ENCODE measurements around the gene LCN15.
"Not testable (repeated sequence)": the region's sequence is repeated elsewhere in the genome, so short reads cannot be mapped to it uniquely, and the experiment has no call there.

The LCN15 gene

DNA sequence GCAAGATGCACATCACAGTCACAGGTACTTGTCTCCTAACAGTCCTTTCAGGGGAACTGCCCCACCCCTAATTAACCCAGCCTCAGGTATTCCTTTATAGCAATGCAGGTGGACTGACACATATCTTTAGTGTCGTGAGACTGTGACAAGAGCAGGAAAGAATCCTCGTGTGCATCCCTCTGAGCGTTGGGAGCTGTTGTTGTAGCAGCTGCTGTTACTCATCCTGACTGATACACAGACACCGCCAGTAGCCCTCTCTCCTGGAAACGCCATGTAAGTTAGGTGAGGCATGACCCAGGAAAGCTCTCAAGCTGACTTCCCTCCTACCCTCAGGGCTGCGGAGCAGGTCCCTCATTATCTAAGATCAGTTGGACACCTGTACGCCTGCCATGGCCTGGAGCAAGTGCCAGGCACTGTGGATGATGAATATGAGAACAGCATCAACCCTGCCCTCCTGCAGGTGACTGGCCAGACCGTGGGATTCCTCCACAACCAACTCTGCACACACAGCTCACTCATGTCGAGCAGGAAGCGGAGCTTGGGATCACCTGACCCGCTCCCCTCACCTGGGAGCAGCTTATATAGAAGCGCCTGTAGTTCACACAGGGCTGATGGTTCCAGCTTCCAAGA lies 10.2 kb upstream of the LCN15 start:
- no peak for DNase-seq (ENCODE audit: low spot score)

DNA sequence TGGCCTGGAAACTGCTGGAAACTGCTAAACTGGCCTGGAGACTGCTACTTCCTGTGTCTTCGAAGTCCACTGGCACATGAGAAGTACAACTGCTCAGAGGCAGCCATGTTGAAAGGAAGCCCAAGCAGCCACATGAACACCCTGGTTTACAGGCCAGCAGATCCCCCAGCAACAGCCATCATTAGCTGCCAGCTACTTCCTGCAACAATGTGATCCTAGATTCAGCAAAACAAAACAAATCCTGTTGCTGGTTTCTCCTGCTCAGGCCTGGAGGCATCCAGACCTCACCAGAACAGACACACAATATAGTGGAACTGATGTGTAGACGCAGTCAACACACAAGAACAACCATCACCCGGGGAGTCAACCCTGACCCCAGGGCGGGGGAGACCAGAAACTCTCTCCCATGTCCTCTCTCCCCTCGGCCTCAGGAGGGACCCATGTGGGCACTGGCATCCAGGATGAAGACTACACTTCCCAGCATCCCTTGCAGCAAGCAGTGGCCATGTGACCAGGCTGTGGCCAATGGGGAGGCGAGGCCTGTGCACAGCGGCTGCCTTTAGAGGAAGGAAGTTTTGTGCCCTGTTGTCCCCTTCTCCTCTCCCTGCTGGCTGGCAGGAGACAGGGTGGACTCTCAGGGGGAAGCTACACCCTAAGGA lies 9.2 kb upstream of the LCN15 start:
- DNase-seq (ENCODE audit: low spot score): peak; percentile 68

DNA sequence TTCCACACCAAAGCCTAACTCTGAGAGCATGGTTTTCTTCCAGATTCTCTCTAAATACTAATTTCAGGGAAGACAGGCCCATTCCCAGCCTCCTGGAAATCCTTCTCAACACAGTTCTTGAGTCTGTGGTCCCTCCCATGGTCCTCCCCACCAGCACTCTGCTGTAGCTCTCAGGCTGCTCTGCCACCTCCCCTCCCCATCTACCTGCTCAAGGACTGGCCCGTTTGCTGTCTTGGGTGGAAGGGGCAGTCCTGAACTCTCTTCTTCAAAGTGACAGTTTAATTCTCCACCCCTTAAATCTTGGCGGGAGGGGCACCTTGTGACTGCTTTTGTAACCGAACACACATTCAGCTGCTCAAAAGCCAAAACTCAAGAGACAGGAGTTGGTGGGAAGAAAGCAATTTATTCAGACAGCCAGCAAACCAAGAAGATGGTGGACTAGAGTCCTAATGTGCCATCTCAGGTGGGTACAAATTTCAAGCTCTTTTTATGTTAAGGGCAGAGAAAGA lies 7.6 kb upstream of the LCN15 start:
- no peak for DNase-seq (ENCODE audit: low spot score)

DNA sequence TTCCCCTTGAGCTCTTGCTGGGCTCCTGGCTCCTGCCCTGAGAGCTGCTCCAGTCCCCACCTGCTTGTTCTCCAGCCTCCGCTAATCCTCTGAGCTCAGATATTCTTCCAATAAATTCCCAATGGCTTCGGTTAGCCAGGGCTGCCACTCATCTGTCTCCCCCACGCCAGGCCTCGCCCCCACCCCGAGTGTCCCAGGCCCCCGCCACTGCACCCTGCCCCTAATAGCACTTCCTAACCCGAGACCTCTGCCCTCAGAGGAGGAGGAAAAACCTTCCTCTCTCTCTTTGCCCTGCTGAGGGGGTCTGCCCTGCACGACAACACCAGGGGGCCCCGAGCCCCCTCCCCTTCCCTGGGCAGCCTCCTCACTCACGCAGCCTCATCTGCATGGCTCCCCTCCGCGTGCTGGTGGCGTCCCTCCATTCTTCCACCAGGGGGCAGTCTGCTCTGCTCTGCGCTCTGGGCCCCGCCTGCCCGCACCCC lies 5.4 kb upstream of the LCN15 start:
- no peak for DNase-seq (ENCODE audit: low spot score)

DNA sequence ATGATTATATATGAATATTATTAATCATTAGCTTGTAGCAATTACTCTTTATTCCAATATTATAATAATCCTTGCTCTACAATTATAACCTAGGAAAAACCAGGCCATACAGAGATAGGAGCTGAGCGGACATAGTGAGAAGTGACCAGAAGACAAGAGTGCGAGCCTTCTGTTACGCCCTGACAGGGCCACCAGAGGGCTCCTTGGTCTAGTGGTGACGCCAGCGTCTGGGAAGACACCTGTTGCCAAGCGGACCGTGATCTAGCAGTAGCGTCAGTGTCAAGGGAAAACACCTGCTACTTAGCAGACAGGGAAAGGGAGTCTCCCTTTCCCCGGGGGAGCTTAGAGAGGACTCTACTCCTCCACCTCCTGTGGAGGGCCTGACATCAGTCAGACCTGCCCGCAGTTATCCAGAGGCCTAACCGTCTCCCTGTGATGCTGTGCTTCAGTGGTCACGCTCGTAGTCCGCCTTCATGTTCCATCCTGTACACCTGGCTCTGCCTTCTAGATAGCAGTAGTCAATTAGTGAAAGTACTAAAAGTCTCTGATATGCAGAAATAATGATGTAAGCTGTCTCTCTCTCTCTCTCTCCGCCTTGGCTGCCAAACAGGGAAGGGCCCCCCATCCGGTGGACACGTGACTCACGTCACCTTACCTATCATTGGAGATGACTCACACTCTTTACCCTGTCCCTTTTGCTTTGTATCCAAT lies 2.2 kb upstream of the LCN15 start:
- DNase-seq (ENCODE audit: low spot score): peak; percentile 81

DNA sequence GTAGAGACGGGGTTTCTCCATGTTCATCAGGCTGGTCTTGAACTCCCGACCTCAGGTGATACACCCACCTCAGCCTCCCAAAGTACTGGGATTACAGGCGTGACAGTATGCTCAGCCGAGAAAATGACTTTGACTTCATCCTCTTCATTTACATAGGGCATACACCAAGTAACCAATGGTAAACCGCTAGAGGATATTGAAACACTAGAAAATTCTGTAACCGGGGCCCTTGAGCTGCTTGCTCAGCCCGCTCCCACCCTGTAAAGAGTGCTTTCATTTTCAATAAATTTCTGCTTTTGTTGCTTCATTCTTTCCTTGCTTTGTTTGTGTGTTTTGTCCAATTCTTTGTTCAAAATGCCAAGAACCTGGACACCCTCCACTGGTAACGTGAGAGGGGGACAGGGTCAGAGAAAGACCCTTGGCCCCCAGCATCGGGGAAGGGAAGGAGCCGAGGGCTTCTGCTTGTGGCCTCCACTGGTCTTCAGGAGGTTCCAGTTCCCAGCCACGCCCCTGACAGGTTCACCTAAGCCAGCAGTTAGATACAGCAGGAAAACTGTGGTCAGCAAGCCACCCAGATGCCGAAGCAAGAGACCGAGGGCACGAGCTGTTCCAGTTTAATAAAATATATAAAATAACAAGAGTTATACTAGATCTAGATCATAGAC lies 1.6 kb upstream of the LCN15 start:
- DNase-seq (ENCODE audit: low spot score): not testable (repeated sequence)

DNA sequence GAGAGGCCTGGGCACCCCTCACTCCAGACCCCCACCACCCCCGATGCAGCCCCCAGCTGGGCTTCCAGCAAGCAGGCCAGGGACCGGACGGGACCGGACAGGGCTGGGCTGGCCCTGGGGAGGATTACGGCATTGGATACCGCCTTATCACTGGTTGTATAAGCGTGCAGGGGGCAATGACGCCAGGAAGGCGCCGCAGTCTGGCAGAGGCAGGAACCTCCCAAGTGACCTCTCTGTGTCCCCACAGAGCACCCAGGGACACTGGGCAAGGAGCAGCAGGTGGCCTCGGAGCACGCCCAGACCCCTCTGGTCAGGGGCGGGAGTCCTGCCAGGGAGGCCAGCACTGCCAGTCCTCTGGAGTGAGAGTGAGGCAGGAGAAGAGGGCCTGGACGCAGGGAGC lies 723 bp upstream of the LCN15 start:
- no peak for DNase-seq (ENCODE audit: low spot score)

DNA sequence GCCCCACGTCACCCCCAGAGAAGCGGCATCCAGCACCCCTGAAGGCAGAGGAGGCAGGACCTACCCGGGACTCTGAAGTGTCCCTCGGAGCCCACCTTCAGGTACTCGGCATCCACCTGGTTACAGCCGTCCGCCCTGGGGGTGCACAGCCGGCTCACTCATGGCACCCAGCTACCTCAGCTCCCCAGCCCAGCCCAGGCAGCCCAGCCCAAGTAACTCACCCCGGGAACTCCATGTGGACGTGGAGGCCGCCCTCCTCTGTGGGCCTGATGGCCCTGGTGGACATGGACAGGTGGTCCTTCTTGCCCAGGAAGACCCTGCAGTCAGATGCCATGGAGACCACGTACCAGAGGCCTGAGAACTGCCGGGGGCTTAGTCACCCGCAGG lies 676 bp downstream of the LCN15 start:
- DNase-seq (ENCODE audit: low spot score): no peak

DNA sequence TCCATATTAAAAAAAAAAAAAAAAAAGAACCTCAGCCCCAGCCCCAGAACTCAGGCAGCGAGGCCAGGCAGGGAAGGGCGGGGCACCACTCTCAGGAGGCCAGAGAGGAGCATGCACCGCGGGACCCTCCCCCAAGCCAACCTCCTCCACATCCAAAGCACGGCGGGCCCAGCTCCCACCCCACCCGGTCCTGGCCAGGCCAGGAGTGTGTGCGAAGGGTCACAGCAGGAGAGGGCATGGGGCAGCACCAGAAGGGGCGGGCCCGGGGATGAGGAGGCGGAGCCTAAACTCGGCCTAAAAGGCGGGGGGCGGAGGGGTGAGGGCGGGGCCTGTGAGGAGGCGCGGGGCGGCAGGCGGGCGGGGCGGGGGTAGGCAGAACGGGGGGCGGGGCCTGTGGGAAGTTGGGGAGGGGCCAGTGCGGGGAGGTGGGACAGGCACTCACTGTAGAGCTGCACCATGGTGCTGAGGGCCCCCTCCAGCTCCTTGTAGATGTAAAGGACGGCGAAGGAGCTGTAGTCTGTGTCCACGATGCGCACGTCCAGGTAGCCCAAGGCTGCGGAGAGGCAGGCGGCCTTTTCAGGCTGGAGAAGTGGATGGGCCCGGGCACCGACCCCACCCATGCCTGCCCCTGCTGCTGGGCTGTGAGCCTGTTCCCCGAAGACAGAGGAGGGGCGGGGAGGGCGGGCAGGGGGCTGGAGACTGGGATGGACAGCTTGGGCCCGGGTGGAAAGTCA lies 1.2 kb downstream of the LCN15 start:
- peak; percentile 65 for DNase-seq (ENCODE audit: low spot score)

DNA sequence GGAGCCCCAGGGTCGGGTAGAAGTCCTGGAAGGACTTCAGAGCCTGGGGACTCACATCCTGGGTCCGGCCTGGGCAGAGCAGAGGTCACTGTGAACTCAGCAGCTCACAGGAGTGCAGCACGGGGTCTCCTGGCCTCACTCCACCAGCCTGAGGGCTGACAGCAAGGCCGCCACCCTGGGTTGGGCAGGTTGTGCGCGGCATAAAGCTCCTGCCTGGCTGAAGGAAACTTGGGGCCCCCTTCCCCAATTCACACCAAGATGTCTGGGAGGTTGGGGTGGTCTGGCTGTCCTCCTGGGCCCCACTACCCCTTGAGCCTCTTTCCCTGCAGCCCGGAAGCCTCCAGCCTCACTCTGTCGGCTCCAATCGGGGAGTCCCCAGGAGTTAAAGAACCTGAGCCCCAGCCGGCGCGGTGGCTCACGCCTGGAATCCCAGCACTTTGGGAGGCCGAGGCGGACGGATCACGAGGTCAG lies 2.1 kb downstream of the LCN15 start:
- DNase-seq (ENCODE audit: low spot score): no peak

DNA sequence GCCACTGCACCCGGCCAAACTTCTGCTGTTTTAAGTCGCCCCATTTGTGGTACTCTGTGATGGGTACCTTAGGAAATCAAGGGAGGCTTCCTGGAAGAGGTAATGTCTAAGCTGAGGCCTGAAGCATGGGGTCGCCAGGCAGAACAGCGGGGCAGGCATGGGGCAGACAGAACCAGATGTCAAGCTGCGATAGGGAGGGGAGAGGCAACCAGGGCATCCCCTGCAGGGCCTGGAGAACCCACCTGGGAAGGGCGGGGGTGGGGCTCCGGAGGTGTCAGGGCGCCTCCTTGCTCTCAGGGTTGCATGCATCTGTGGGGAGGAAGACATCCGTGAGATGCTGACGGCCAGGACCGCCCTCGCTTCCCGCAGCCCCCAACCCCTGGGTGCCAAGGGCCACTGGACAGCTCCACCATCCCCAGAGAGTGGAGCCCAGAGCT lies 2.8 kb downstream of the LCN15 start:
- DNase-seq (ENCODE audit: low spot score): no peak

DNA sequence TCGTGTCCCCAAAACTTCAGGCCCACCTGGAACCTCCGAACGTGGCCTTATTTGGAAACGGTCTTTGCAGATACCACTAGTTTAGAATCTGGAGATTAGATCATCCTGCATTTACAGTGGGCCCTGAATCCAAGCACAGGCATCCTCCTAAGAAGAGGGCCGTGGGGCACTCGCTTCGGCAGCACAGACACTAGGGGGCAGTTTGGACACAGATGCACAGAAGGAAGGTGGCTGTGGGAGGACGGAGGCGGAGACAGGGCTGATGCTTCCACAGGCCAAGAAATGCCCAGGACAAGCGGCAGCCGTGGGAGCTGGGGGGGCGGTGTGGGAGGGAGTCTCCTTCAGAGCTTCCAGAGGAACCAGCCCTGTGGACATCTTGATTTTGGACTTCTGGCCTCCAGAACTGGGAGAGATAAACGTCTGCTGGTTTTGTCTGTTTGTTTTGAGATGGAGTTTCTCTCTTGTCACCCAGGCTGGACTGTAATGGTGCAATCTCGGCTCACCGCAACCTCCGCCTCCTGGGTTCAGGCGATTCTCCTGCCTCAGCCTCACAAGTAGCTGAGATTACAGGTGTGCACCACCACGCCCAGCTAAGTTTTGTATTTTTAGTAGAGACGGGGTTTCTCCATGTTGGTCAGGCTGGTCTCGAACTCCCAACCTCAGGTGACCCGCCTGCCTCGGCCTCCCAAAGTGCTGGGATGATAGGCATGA lies 3.3 kb downstream of the LCN15 start:
- DNase-seq (ENCODE audit: low spot score): peak; percentile 89

DNA sequence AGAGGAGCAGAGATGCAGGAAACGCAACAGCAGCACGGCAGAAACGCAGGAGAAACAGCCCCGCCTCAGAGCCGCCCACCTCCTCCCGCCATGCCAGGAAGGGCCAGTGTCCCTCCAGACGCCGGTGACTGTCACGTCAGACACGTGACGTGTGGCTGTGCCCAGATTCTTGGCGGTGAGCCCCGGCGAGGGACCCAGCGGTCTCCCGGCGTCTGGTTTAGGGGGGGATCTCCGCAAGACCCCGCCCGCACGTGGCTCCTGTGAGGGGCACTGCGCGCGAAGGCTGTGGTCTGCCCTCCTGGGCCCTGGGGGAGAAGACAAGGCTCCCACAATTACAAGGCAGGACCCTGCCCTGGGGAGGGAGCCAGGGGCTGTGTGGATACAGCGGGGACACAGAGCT lies 3.9 kb downstream of the LCN15 start:
- no peak for DNase-seq (ENCODE audit: low spot score)

DNA sequence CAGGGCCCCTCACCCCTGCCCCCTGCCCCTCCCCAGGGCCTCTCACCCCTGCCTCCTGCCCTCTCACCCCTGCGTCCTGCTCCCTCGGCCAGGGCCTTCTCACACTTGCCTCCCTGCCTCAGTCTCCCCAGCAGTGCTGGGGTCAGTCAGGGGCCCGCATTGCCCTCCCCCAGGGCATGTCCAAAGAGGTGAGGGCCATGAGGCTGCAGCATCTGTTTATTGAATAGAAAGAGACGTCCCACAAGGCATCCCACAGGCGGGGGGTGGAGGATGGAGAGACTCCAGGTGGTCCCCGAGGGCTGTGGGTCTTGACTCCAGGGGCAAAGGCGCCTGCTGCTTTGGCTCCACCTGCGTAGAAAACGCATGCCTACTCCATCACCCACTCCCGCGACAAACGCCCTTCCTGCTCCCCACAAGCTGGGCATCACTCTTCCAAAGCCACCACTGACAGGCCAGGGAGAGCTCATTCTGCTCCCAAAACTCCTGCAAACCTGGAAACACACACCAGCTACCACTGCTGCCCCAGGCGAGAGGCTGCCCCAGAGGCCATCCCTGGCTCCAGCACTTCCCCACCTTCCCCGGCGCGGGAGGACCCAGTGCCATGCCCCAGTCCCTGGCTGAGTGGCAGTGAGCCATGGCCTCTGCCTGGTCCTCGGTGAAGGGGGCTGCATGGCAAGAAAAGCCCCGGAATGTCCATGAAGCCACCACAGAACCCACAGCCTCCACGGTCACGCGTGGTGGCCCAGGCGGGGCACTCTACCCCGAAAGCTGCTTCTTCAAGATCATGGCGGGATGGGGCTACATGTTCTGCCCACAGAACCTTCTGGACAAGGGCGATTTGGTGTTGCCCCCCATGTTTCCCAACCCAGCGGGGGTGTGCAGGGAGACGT lies 4.6 kb downstream of the LCN15 start:
- DNase-seq (ENCODE audit: low spot score): no peak

DNA sequence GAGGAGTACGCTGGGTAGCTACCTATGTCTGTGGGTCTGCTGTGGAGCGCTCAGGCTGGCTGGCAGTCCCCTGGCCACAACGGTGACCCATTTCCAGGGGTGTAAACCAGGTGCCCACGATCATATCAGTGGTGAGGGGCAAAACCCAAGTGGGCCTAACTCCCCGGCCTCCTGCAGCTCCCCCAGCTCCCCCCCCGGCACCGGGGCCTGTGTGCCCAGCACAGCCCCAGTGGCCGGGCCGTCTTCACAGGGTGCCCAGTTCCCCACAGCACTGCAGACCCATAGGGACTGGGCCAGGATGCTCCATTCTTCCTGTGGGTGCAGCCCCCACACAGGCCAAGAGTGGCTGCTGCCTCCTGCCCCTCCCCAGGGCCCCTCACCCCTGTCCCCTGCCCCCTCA lies 5.3 kb downstream of the LCN15 start:
- no peak for DNase-seq (ENCODE audit: low spot score)

DNA sequence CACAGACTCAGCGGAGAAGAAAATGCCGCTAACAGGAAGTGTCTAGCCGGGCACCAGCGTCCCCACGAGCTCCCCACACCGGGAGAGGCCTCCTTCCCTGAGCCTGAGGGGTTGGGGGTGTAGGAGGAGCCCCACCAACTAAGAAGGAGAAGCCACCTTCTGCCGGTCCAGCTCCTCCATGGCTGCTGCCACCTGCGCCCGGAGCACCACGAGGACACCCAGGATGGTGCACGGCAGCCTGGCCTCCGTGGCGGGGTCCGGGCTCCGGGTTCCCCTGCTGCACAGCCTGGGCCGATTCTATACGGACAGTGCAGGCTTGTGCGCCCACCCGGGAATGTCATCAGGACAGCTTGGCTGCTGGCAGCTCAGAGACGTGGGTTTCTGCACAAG lies 6.6 kb downstream of the LCN15 start:
- no peak for DNase-seq (ENCODE audit: low spot score)

DNA sequence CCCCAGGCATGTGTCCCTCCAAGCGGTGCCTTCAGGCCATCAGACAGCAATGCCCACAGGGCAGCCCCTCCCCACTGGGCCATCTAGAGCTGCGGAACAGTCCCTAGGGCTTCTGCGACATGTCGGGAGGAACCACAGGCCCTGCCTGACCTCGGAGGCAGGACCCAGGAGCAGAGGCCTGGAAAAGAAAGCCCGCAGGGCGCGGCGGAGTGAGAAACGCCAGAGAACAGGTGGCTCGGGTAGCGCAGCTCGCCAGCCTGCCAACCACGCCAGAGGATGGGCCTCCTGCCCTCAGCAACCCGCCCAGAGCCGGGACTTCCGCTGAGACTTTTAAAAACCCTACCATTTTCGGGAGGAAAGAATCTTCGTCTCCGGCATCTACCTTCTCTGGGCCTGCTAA lies 7.0 kb downstream of the LCN15 start:
- peak; percentile 70 for DNase-seq (ENCODE audit: low spot score)

DNA sequence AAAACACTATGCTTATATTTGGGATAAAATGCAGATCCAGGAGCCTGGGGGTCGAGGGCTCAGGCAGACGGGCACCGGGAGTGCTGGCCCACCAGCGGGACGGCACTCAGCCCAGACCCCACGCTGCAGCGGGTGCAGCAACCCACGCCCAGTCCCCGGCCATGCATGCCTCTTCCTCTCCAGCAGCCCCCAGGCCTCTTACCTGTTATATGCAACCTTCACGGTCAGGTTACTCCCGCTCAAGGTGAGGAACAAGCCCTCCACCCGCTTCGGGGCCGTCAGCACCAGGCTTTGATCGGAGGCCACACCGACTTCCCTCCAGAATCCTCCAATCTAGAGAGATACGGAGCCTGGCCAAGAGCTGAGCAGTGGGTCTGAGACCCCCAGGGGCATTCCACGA lies 7.5 kb downstream of the LCN15 start:
- DNase-seq (ENCODE audit: low spot score): no peak

DNA sequence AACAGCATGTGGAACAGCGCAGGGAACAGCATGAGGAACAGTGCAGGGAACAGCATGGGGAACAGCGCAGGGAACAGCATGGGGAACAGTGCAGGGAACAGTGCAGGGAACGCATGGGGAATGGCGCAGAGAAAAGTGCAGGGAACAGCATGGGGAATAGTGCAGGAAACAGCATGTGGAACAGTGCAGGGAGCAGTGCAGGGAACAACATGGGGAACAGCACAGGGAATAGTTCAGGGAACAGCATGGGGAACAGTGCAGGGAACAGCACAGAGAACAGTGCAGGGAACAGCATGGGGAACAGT lies 8.2 kb downstream of the LCN15 start:
- no peak for DNase-seq (ENCODE audit: low spot score)

Data from cerebellar cortex (tissue), 1 donor.